A549 (cell line): ENCODE measurements around the gene HOXD10.

ENCODE experiments used
- CBX8 ChIP-seq: fragments of 200-600 bp; sonication (generic); IDR thresholded peaks from 2 replicates; pipeline ENCODE4 v1.6.1; 2016
- CTCF ChIP-seq: fragments of >200 bp; sonication (Bioruptor Twin); formaldehyde crosslinking; IDR thresholded peaks from 3 replicates; pipeline ENCODE4 v1.5.1; 2016
- EP300 ChIP-seq, 2 experiments: fragments of >200 bp; sonication (Bioruptor Twin); formaldehyde crosslinking; IDR thresholded peaks; 2 replicates in 1 of 2; 3 replicates in 1 of 2; pipeline ENCODE4 v1.6.1; 2016 to 2017
- JUNB ChIP-seq: fragments of >200 bp; sonication (Bioruptor Twin); formaldehyde crosslinking; IDR thresholded peaks from 2 replicates; pipeline ENCODE4 v1.6.1; 2016
- MAFK ChIP-seq: fragments of 450-650 bp; IDR thresholded peaks from 2 replicates; pipeline ENCODE4 v1.6.1; 2014; ENCODE audit not compliant: partially characterized antibody
- MAX ChIP-seq: IDR thresholded peaks from 2 replicates; pipeline ENCODE4 v1.6.1; 2012
- NPAS2 ChIP-seq: fragments of 250-450 bp; sonication (Bioruptor Pico); IDR thresholded peaks from 2 replicates; pipeline ENCODE4 v1.8.0; 2022; ENCODE audit warnings: mild to moderate bottlenecking, moderate library complexity, borderline replicate concordance
- POLR2A ChIP-seq: IDR thresholded peaks from 2 replicates; pipeline ENCODE4 v1.6.1; 2012; ENCODE audit warnings: mild to moderate bottlenecking, low read length

GRCh38 chr2:176147210-176147799, 30.7 kb downstream of the HOXD10 start:
- TF ChIP-seq MAFK (no peak), JUNB (no peak), MAX (no peak), CTCF (no peak), NPAS2 (CRISPR knock-in tag) (no peak), EP300 (IDR thresholded peaks at IDR 0.05) (no peak), POLR2A (no peak), CBX8 (no peak)
